ENCODE measurements around the gene C15orf39. TPM values are rescaled to one million over a fixed set of nuclear protein-coding genes. Genes with fewer than 3 reads are reported as not detected.

The C15orf39 gene
- total RNA-seq, 1 donor from 2014 or later, result 23.1 TPM

Other genes with a start within 250 kb of the C15orf39 start
- gene RPP25, start 245.1 kb upstream of the C15orf39 start, total RNA-seq, result 4.0 TPM
- 0.84 TPM for gene SCAMP5, start 206.3 kb upstream of the C15orf39 start, total RNA-seq
- 13.6 TPM for gene PPCDC, start 178.3 kb upstream of the C15orf39 start, total RNA-seq
- not detected for gene GOLGA6C, start 56.5 kb downstream of the C15orf39 start, total RNA-seq
- not detected for gene GOLGA6D, start 81.0 kb downstream of the C15orf39 start, total RNA-seq
- gene COMMD4, start 134.2 kb downstream of the C15orf39 start, total RNA-seq, result 40.1 TPM
- gene NEIL1, start 145.2 kb downstream of the C15orf39 start, total RNA-seq, result 4.7 TPM
- 66.1 TPM for gene MAN2C1, start 166.7 kb downstream of the C15orf39 start, total RNA-seq
- 28.5 TPM for gene SIN3A, start 249.8 kb downstream of the C15orf39 start, total RNA-seq

Data from esophagus mucosa (tissue), 1 donor.